Measurements from ENCODE around the gene MLC1.

Gene MLC1

DNA sequence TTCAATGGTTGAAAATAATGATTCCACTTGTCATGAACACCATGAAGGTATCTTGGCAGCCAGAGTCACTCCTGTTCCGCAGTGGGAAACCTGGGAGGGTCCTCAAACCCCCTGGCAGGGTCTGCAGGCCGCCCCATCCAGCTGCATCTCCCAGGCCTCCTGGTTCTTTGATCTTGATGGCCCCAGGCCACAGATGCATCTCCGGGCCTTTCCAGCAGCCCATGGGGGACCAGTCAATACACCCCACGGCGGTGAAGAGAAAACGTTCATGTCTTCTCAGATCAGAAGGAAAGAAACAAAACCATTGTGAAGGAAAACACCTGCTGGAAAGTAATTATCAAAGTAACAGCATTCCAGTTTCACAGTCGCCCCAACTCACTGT is 25.4 kb downstream of the MLC1 start:
- H3K4me3 ChIP-seq (replicated peaks; ENCODE audit: low read depth, low read length), result no peak overlapping the region
- TF ChIP-seq, protein P1, sequence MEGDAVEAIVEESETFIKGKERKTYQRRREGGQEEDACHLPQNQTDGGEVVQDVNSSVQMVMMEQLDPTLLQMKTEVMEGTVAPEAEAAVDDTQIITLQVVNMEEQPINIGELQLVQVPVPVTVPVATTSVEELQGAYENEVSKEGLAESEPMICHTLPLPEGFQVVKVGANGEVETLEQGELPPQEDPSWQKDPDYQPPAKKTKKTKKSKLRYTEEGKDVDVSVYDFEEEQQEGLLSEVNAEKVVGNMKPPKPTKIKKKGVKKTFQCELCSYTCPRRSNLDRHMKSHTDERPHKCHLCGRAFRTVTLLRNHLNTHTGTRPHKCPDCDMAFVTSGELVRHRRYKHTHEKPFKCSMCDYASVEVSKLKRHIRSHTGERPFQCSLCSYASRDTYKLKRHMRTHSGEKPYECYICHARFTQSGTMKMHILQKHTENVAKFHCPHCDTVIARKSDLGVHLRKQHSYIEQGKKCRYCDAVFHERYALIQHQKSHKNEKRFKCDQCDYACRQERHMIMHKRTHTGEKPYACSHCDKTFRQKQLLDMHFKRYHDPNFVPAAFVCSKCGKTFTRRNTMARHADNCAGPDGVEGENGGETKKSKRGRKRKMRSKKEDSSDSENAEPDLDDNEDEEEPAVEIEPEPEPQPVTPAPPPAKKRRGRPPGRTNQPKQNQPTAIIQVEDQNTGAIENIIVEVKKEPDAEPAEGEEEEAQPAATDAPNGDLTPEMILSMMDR (IDR thresholded peaks at IDR 0.05; ENCODE audit: low read depth, low read length, missing control alignments), result no peak
- no peak for DNase-seq (ENCODE audit: extremely low read depth, low read depth)

DNA sequence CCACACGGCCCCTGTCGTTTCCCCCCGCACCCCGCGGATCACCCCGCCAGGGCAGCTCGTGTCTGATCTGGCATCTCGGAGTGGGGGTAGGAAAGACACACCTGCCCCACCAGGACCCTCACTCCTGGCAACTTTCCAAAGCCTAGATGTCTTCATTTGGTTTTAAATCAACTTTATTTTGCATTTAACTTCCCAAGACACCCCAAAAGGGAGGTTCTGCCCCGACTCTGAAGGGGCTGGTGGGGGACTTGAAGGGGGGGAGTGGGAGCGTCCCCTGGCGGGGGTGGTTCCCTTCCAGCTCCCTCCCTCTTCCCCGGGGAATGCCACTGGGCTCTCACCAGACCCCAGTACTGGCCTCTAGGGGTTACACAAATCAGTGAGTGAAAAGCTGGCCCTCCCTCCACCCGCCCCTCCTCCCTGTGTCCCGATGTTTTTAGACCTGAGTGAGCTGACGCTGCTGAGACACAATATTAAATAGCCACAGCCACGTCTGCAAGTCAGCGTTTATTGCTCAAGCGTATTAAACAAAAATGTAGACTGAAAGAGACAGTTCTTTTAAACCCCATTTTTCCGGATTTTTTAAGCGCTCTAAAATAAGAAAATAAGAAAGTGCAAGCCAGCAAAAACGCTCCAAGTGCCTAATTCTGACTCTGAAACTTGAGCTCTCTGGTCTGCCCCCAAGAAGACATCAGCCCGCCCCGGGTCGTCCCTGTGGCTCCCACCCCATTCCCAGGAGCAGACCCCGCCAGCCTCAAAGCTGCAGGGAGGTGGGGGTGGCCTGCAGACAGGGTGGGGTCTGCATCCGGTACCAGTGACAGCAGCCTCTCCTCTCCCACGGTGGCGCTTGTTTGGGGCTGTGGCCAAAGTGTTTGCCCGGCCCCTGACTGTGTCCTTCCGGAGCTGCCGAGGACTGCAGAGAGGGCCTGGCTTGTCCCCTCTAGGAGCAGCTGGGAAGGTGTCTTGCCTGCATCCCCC is 26.0 kb downstream of the MLC1 start:
- DNase-seq (ENCODE audit: extremely low read depth, low read depth), result no peak
- TF ChIP-seq, protein P1 (IDR thresholded peaks at IDR 0.05; ENCODE audit: low read depth, low read length, missing control alignments), result no peak
- no peak overlapping the region for H3K4me3 ChIP-seq (replicated peaks; ENCODE audit: low read depth, low read length)

DNA sequence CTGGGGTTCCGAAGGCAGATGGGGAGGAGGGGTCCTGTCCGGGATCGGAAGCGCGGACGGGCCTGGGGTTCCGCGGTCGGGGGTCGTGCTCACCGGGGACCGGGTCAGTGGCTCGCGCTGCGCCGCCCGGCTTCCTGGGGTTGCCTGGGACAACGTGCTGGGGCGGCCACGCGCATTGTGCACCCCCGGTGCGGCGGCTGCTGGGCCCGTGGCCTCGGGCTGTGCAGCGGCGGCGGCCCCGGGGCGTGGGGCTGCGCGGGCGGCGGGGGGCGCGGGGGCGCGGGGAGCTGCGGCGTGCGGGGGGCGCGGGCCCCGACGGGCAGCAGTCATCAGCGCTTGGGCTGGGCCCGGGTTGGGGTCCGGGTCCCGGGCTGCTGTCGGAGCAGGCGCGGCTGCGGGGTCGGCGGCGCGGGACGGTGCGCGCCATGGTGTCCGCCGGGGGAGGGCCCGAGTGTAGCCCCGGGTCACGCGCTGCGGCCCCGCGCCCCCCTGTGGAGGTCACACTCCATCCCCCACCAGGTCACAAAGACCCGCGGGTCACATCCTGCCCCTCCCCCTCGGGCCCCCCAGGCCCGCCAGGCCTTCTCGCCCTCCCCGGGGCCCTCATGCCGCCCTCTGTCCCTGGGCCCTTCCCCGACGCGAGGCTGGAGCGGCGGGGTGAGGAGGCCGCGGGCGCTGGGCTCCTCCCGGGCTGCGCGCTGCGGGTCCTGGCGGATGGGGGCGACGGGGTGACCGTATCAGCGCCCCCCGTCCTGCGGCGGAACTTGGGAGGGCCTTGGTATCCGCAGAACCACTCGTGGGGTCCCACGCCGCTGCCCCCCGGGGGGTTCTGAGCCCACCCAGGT is 26.9 kb downstream of the MLC1 start, which contains the start of gene TTLL8:
TTLL8 (minus strand) TSS at position 238 of the 845 bp plus-strand sequence.
- H3K4me3 ChIP-seq (replicated peaks; ENCODE audit: low read depth, low read length), result no peak within 1 kb of the TSS
- no peak for DNase-seq (ENCODE audit: extremely low read depth, low read depth)
- TF ChIP-seq, protein P1 (IDR thresholded peaks at IDR 0.05; ENCODE audit: low read depth, low read length, missing control alignments), result no peak

DNA sequence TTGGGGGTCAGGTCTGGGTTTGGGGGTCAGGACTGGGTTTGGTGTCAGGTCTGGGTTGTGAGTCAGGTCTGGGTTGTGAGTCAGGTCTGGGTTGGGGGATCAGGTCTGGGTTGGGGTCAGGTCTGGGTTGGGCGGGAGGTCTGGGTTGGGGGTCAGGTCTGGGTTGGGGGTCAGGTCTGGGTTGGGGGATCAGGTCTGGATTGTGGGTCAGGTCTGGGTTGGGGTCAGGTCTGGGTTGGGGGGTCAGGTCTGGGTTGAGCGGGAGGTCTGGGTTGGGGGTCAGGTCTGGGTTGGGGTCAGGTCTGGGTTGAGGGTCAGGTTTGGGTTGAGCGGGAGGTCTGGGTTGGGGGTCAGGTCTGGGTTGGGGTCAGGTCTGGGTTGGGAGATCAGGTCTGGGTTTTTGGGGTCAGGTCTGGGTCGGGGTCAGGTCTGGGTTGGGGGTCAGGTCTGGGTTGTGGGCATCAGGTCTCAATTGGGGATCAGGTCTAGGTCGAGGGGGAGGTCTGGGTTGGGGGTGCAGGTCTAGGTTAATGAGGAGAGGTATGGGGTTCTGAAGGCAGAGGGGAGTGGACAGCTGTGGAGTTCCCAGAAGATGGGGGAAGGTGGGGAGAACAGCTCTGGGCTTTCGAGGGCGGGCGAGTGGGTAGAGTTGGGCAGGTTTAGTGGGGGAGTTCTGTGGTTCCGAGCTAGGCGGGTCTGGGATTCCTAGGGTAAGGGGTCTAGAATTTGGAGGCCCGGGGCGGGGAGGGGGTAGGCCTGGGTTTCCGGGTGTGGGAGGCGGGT is 27.8 kb downstream of the MLC1 start:
- DNase-seq (ENCODE audit: extremely low read depth, low read depth), result no peak
- TF ChIP-seq, protein P1 (IDR thresholded peaks at IDR 0.05; ENCODE audit: low read depth, low read length, missing control alignments), result no peak
- H3K4me3 ChIP-seq (replicated peaks; ENCODE audit: low read depth, low read length), result no peak overlapping the region

DNA sequence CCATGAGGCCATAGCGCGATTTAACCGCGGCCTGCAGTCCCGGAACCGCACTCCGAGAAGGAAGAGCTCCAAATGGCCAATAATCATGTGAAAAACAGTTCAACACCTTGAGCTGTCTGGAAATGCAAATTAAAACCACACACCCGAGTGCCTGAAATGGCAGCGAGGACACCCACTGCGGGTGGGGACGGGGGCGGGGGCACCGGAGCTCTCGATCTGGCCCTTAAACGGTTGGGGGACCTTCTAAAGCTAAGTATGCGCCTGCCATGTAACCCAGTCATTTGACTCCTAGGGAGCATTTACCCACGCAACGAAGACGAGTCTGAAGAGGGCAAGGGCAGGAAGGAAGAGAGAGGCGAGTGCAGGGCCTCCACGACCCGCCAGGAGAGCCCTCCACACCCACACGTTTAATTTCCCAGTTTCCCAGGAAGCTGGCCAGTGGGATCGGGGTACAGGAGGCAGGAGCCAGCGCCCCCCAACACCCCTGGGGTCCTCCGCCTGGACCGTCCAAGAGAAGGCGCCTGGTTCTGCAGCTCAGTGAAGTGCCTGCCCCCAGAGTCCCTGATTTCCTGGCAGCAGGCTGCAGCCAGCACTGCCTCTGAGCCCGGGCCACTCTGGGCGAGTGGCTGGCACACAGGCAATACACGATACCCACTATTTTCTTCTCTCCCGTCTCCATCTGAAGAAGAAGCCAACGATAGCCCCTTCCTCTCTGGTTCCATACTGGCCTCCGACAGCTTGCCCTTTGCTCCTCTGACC is 28.8 kb downstream of the MLC1 start:
- no peak for DNase-seq (ENCODE audit: extremely low read depth, low read depth)
- H3K4me3 ChIP-seq (replicated peaks; ENCODE audit: low read depth, low read length), result no peak overlapping the region
- TF ChIP-seq, protein P1 (IDR thresholded peaks at IDR 0.05; ENCODE audit: low read depth, low read length, missing control alignments), result no peak

Measured in HFF-Myc (cell line).